Neural crest cell (in vitro differentiated cells): ENCODE data around the gene PIEZO2. TPM values are rescaled to one million over a fixed set of nuclear protein-coding genes. Genes with fewer than 3 reads are reported as not detected.

Experiments
- DNase-seq: peaks from one replicate; pipeline ENCODE4 v3.0.0; 2021; ENCODE audit warnings: low read depth, mixed read lengths, low spot score
- H3K27ac Mint-ChIP-seq: one replicate; pipeline ENCODE4 v1.8.0; 2021; ENCODE audit warnings: mild to moderate bottlenecking, mixed read lengths; ENCODE audit not compliant: unreplicated experiment
- H3K27me3 Mint-ChIP-seq: 2 replicates; pipeline ENCODE4 v1.8.0; 2021; ENCODE audit warnings: low read depth, mild to moderate bottlenecking, mixed read lengths
- H3K36me3 Mint-ChIP-seq: 2 replicates; pipeline ENCODE4 v1.8.0; 2021; ENCODE audit warnings: low read depth, mild to moderate bottlenecking, mixed read lengths
- H3K4me1 Mint-ChIP-seq: 2 replicates; pipeline ENCODE4 v1.8.0; 2021; ENCODE audit warnings: mixed read lengths
- H3K4me3 Mint-ChIP-seq: one replicate; pipeline ENCODE4 v1.8.0; 2021; ENCODE audit warnings: mild to moderate bottlenecking, mixed read lengths
- H3K9me3 Mint-ChIP-seq: 2 replicates; pipeline ENCODE4 v1.8.0; 2021; ENCODE audit warnings: mixed read lengths
- CTCF ChIP-seq: fragments of 200-600 bp; sonication (generic); conservative IDR thresholded peaks from 2 replicates; pipeline ENCODE4 v1.5.0; 2021; ENCODE audit warnings: antibody characterized with exemption, mild to moderate bottlenecking
- total RNA-seq: library from RNA; stranded (reverse); gene quantifications from 2 replicates; pipeline ENCODE4 v1.2.1, GENCODE V29; 2021

The PIEZO2 gene
- total RNA-seq, 1 donor from 2014 or later, result 15.5 TPM

- Mint-ChIP-seq H3K9me3 (peaks cover 8% of the 10 kb centered on the region), H3K4me3 (no peak overlapping the region), H3K36me3 (peaks cover 11% of the 10 kb centered on the region), H3K27me3 (no peaks in the 10 kb centered on the region), H3K27ac (no peak overlapping the region), H3K4me1 (peaks cover 7% of the 10 kb centered on the region)
- DNase-seq, result no peak
- TF ChIP-seq CTCF, result no peak
Measured at GRCh38 chr18:10951631-10952544, 197.5 kb downstream of the PIEZO2 start.

GRCh38 chr18:10950876-10951630 is 198.3 kb downstream of the PIEZO2 start:
- H3K27me3 Mint-ChIP-seq, result no peaks in the 10 kb centered on the region
- H3K9me3 Mint-ChIP-seq, result peaks cover 10% of the 10 kb centered on the region
- no peak for DNase-seq
- no peak overlapping the region for H3K27ac Mint-ChIP-seq
- peaks cover 14% of the 10 kb centered on the region for H3K36me3 Mint-ChIP-seq
- H3K4me1 Mint-ChIP-seq, result peaks cover 7% of the 10 kb centered on the region
- TF ChIP-seq CTCF, result no peak
- H3K4me3 Mint-ChIP-seq, result no peak overlapping the region

DNA sequence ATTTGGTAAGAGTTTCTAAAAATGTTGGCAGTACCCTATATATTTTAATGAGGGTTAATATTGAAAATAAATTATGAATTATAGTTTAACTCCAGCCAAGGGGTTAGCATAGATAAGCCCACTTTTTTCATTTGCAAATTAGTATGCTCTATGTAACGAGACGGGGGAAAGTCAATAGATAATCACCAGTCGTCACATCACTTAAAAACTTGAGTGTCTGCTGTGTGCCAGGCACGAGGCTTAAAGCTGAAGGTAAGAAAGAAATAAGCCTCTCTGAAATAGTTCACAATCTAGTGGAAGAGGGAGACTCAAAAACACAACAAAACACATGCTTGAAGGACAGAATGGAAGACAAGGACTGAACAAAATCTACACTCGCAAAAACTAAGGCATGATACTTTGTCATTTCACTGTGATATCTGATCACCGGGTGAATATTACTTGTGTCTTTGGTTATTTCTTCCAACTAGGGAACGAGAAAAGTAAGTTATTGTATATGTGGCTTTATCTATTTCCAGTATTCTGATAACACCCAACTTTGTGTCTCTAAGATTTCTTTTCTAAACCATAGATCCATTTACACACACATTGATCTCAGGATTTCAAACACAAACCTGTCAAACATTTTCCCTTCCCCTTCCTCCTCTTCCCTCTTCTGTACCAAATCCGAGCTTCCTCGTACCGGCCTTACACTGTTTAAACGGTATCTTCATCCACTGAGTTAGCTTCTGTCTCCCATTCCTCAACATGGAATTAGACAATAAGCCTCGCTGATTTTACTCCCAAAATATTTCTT is 199.1 kb downstream of the PIEZO2 start:
- Mint-ChIP-seq H3K36me3 (peaks cover 22% of the 10 kb centered on the region), H3K27me3 (no peaks in the 10 kb centered on the region), H3K4me1 (peaks cover 7% of the 10 kb centered on the region), H3K9me3 (peaks cover 18% of the 10 kb centered on the region), H3K27ac (no peak overlapping the region), H3K4me3 (no peak overlapping the region)
- DNase-seq, result no peak
- TF ChIP-seq CTCF, result no peak

- Mint-ChIP-seq H3K4me3 (no peak overlapping the region), H3K27ac (no peak overlapping the region), H3K36me3 (peaks cover 25% of the 10 kb centered on the region), H3K4me1 (peaks cover 4% of the 10 kb centered on the region), H3K9me3 (peaks cover 21% of the 10 kb centered on the region), H3K27me3 (no peaks in the 10 kb centered on the region)
- TF ChIP-seq CTCF, result no peak
- no peak for DNase-seq
Measured at GRCh38 chr18:10949655-10950054, 199.7 kb downstream of the PIEZO2 start.

- no peak for TF ChIP-seq CTCF
- DNase-seq, result no peak
- Mint-ChIP-seq H3K27me3 (no peaks in the 10 kb centered on the region), H3K9me3 (peaks cover 28% of the 10 kb centered on the region), H3K4me3 (no peak overlapping the region), H3K4me1 (no peaks in the 10 kb centered on the region), H3K36me3 (peaks cover 32% of the 10 kb centered on the region), H3K27ac (no peak overlapping the region)
Measured at GRCh38 chr18:10948421-10948820, 200.9 kb downstream of the PIEZO2 start.
